Stimulated activated CD4-positive, alpha-beta T cell treated with anti-CD3 and anti-CD28 coated beads, Interleukin-2, amount 100 ng/mL, for 48 hours (primary cell): Measurements from ENCODE around the gene B3GNT8.
A peak's percentile ranks its signal among the peaks of the same experiment; 100 is the strongest.
"Not testable (repeated sequence)": the region's sequence is repeated elsewhere in the genome, so short reads cannot be mapped to it uniquely, and the experiment has no call there.

Source experiments
- DNase-seq, 2 donors: peaks; one replicate each; pipeline ENCODE4 v3.0.0-alpha.2; 2020

The B3GNT8 gene

GRCh38 chr19:41435936-41436673 lies 8.9 kb upstream of the B3GNT8 start:
- no peak for DNase-seq

DNA sequence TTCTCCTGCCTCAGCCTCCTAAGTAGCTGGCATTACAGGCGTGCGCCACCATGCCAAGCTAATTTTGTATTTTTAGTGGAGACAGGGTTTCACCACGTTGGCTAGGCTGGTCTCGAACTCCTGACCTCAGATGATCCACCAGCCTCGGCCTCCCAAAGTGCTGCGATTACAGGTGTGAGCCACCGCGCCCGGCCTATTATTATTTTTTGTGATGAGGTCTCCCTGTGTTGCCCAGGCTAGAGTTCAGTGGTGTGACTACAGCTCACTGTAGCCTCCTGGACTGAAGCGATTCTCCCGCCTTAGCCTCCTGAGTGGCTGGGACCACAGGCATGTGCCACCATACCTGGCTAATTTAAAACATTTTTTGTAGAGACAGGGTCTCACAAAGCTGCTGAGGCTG lies 8.2 kb upstream of the B3GNT8 start:
- DNase-seq, result not testable (repeated sequence)

GRCh38 chr19:41434450-41434849 lies 7.3 kb upstream of the B3GNT8 start:
- no peak for DNase-seq

- no peak for DNase-seq
These were observed 6.0 kb upstream of the B3GNT8 start for GRCh38 chr19:41433171-41433570.

DNA sequence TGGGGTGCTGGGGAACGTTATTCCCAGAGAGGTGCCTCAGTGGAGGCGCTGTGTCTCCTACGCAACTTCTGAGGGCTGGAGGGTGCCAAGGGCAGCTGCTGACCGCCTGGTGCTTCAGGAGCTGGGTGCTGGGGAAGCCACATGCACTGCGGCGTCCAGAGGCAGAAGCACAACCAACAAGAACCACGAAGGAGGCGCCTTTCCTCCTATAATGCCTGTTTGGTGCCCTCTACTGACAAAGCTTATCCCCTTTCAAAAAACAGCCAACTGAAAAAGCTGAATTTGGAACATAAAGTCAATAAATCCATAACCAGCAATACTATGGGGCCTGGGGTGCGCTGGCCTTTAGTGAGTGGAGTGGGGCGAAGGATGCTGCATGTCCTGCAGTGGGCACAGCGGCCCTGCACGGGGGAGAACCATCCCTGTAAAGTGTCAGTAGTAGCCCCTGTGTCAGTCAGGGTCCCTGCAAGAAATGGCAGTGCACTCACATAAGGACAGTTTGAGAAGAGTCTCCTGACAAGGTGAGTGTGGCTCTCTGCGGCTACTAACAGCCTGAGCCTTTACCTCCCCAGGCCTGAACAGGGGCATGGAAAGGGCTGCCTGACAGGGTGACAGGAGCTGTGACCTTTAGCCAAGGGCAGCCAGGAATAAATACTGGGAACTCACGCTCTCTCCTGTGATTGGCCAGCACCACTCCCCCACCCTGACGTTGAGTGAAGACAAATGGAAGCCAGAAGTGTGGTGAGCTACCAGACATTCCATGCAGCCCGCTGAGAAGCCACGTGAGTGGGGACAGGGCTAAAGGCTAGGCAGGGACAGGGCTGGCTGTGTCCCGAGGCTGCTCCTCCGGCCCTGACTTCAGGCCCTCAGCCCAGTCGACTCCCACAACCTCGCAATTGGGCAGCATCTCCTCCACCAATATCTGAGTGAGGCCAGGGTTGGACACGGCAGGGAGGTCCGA lies 4.5 kb upstream of the B3GNT8 start:
- DNase-seq, result no peak

DNA sequence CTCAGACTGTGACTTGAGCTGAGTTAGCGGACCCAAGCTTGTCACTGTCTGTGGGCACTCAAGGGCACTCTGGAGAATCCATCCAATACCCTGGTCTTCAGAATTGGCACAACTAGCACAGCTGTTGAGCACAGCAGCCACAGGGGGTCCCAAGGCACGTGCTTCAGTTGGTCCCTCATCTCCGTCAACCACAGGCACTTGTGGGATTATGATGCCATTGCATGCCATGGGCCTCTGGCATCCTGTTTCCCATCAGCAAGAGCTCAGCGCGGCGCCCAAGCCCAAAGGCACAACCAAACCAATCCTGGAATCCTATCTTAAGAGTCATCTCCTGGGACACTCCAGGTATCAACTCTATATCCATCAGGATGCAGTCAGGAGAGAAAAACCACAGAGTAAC lies 3.7 kb upstream of the B3GNT8 start:
- no peak for DNase-seq

DNA sequence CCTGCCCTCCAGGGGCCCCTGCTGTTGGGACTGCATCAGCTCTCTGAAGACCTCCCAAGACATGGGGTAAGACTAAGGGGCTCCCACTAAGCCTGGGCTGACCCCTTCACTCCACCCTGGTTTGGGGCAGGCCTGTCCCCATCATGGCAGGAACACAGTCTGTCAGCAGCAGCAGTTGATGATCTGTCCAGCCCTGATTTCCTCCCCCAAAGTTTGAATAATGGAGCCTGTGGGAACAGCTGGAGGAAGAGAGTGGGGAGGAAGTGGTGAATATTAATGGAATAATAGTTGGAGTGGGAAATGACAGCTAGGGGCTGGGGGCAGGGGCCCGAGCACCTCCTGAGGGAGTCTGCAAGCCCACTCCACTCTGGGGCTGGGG lies 1.3 kb upstream of the B3GNT8 start:
- no peak for DNase-seq

GRCh38 chr19:41427647-41428480 lies 690 bp upstream of the B3GNT8 start:
- peak in 1 of 2 donors; percentile 14 for DNase-seq

DNA sequence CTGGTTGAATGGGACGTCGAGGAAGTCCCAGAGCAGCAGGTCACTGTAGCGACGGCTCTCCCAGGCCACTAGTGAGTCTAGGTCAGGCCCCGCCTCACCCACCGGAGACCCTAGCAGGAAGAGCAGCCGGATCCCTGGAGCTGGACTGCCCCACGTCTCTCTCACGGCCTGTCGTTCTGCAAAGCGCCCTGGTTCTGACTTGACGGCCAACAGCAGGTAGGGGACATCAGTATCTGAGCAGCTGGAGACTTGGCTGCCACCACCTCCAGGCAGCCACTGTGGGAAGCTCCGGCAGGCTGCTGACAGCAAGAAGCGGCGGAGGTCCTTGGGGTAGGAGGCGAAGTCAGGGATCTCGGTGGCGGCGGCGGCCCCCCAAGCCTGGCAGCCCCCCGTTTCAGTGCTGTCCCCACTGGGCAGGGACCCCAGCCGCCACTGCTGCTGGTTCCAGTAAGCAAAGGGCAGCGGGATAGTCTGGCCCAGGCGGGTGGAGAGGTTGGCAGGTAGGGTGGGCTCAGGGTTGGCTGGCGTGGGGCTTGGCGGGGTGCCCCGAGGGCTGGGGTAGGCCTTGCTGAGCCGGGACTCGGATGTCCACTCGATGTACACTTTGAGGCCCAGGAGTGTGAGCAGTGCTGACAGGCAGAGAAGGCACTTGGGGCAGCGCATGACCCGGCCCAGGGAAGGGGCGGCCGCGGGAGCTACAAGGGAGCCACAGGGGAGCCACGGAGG lies 895 bp downstream of the B3GNT8 start:
- DNase-seq, result no peak

GRCh38 chr19:41425174-41426115 lies 1.7 kb downstream of the B3GNT8 start:
- DNase-seq, result no peak

DNA sequence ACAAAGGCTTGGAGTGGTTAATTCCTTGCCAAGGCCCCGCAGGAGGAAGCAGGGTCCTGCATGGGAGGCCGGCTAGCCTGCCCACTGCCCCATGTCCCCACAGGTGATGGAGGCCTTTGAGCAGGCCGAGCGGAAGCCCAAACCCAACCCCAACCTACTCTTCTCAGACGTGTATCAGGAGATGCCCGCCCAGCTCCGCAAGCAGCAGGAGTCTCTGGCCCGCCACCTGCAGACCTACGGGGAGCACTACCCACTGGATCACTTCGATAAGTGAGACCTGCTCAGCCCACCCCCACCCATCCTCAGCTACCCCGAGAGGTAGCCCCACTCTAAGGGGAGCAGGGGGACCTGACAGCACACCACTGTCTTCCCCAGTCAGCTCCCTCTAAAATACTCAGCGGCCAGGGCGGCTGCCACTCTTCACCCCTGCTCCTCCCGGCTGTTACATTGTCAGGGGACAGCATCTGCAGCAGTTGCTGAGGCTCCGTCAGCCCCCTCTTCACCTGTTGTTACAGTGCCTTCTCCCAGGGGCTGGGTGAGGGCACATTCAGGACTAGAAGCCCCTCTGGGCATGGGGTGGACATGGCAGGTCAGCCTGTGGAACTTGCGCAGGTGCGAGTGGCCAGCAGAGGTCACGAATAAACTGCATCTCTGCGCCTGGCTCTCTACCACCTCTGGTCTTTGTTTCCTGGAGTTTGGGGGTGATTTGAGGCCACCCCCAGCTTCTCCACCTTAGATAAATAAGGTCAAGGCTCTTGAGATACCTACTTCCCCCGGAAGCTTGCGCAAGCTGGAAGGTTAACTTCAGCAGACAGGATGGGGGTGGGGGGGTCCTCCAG lies 2.6 kb downstream of the B3GNT8 start:
- DNase-seq, result no peak

DNA sequence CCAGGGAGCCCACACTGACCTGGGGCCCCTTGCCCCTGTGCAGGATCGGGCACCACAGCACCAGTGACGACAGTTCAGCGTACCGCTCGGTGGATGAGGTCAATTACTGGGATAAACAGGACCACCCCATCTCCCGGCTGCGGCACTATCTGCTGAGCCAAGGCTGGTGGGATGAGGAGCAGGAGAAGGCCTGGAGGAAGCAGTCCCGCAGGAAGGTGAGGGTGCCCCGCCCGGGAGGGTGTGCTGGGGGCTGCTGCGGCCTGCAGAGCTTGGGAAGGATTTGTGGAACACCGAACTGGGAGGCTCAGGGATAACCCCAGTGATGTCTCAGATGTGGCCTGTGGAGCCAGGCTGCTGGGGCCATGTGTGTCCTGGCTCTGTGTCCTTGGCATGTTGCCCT lies 4.2 kb downstream of the B3GNT8 start:
- no peak for DNase-seq

DNA sequence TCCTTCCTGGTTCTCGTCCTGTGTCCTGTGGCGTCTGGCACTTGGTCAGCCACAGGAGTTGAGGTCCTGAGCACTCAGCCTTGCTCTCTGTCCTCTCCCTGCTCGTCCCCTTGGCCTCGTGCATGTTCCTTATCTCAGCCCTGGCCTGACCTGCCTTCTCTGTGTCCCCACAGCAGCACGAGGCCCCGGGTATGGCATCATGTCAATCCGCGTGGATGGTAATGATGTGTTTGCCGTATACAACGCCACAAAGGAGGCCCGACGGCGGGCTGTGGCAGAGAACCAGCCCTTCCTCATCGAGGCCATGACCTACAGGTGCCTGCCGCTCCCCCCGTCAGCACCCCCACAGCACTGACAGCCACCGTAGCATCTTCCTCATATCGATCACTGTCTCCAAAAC lies 4.7 kb downstream of the B3GNT8 start:
- DNase-seq, result no peak

- no peak for DNase-seq
These were observed 5.2 kb downstream of the B3GNT8 start for GRCh38 chr19:41421973-41422372.

DNA sequence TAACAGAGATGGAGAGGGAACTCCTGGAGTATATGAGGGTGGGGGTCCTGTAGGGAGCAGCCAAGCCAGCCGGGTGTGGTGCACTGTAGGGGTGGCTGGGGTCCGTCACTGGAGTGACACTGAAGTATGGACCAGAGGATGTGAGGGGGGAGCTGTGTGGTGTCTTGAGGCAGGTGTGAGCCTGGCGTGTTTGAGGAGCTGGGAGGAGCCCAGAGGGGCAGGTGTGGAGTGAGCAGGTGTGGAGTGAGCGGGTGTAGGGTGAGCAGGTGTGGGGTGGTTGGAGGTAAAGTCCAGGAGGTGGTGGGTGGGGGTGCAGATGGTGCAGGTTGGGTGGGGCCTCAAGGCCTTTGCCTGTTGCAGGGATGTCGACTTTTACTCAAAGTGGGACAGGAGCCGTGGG lies 5.9 kb downstream of the B3GNT8 start:
- no peak for DNase-seq

- DNase-seq, result no peak
These were observed 6.9 kb downstream of the B3GNT8 start for GRCh38 chr19:41420101-41420880.

- DNase-seq, result no peak
These were observed 10.9 kb downstream of the B3GNT8 start for GRCh38 chr19:41416194-41416674.

GRCh38 chr19:41415154-41415571 lies 12.0 kb downstream of the B3GNT8 start:
- no peak for DNase-seq

- no peak for DNase-seq
These were observed 12.7 kb downstream of the B3GNT8 start for GRCh38 chr19:41414461-41414860.
